NCI-H226 (cell line): ENCODE measurements around the gene PITX1.
"Not testable (repeated sequence)": the region's sequence is repeated elsewhere in the genome, so short reads cannot be mapped to it uniquely, and the experiment has no call there.

Experiments used
- DNase-seq: peaks from one replicate; pipeline ENCODE4 v3.0.0-alpha.2; 2015

The PITX1 gene

GRCh38 chr5:135033901-135034235, at the start of gene PITX1:
Gene PITX1, minus strand, starts transcription at chr5:135034228. Its CDS starts 347 bp downstream, at chr5:135033881.
- no peak for DNase-seq

GRCh38 chr5:135083334-135083733, 49.3 kb upstream of the PITX1 start:
- not testable (repeated sequence) for DNase-seq

- no peak for DNase-seq
Observed at GRCh38 chr5:135081240-135081639, 47.2 kb upstream of the PITX1 start.

- no peak for DNase-seq
Observed at GRCh38 chr5:135079760-135080159, 45.7 kb upstream of the PITX1 start.

GRCh38 chr5:135079099-135079681, 45.2 kb upstream of the PITX1 start:
- no peak for DNase-seq

- no peak for DNase-seq
Observed at GRCh38 chr5:135076801-135077200, 42.8 kb upstream of the PITX1 start.

GRCh38 chr5:135076051-135076491, 42.0 kb upstream of the PITX1 start:
- DNase-seq, result no peak

- no peak for DNase-seq
Observed at GRCh38 chr5:135075621-135076020, 41.6 kb upstream of the PITX1 start.

- DNase-seq, result peak; percentile 62
Observed at GRCh38 chr5:135073761-135074345, 39.8 kb upstream of the PITX1 start.

GRCh38 chr5:135072387-135073281, 38.6 kb upstream of the PITX1 start:
- DNase-seq, result no peak

- DNase-seq, result no peak
Observed at GRCh38 chr5:135071311-135071710, 37.3 kb upstream of the PITX1 start.

- no peak for DNase-seq
Observed at GRCh38 chr5:135069895-135070657, 36.0 kb upstream of the PITX1 start.

- no peak for DNase-seq
Observed at GRCh38 chr5:135069016-135069770, 35.2 kb upstream of the PITX1 start.

- no peak for DNase-seq
Observed at GRCh38 chr5:135067587-135067986, 33.6 kb upstream of the PITX1 start.

GRCh38 chr5:135066781-135067180, 32.8 kb upstream of the PITX1 start:
- no peak for DNase-seq

GRCh38 chr5:135065306-135066265, 31.6 kb upstream of the PITX1 start:
- DNase-seq, result no peak

- DNase-seq, result no peak
Observed at GRCh38 chr5:135064235-135064570, 30.2 kb upstream of the PITX1 start.

- DNase-seq, result no peak
Observed at GRCh38 chr5:135063511-135064234, 29.6 kb upstream of the PITX1 start.

GRCh38 chr5:135063056-135063445, 29.0 kb upstream of the PITX1 start:
- no peak for DNase-seq

- no peak for DNase-seq
Observed at GRCh38 chr5:135062216-135063055, 28.4 kb upstream of the PITX1 start.
